SK-N-SH treated with all-trans-retinoic acid at 6 μM for 48 hours (cell line): ENCODE data around the gene GP2.

Experiments used
- ATAC-seq: fragments of 200-7000 bp; cut with Tn5 transposase; 3 replicates; pipeline ENCODE4 v1.9.1; 2020; ENCODE audit warnings: mild to moderate bottlenecking, moderate library complexity
- ARNTL ChIP-seq: fragments of 450-650 bp; formaldehyde crosslinking; IDR thresholded peaks from 2 replicates; pipeline ENCODE4 v1.5.0; 2020; ENCODE audit warnings: low read depth, mild to moderate bottlenecking, moderate library complexity, borderline replicate concordance
- ESRRG ChIP-seq: fragments of 250-450 bp; sonication (Bioruptor Pico); IDR thresholded peaks from 2 replicates; pipeline ENCODE4 v1.6.1; 2021; ENCODE audit warnings: mild to moderate bottlenecking
- SNAI2 ChIP-seq: fragments of 250-450 bp; sonication (Bioruptor Pico); IDR thresholded peaks from 2 replicates; pipeline ENCODE4 v1.5.0; 2020; ENCODE audit warnings: mild to moderate bottlenecking, moderate library complexity
- TCF4 ChIP-seq: fragments of 250-450 bp; sonication (Bioruptor Pico); IDR thresholded peaks from 2 replicates; pipeline ENCODE4 v1.8.0; 2021; ENCODE audit warnings: mild to moderate bottlenecking, moderate library complexity, borderline replicate concordance
- TOX ChIP-seq: fragments of 250-450 bp; sonication (Bioruptor Pico); IDR thresholded peaks from 2 replicates; pipeline ENCODE4 v1.8.0; 2021; ENCODE audit warnings: mild to moderate bottlenecking, moderate library complexity, borderline replicate concordance
- ZNF8 ChIP-seq: fragments of 450-650 bp; formaldehyde crosslinking; IDR thresholded peaks from 2 replicates; pipeline ENCODE4 v1.5.0; 2020; ENCODE audit warnings: mild to moderate bottlenecking, moderate library complexity
- TF ChIP-seq, protein P1 (sequence below): fragments of 250-450 bp; sonication (Bioruptor Pico); IDR thresholded peaks from 2 replicates; pipeline ENCODE4 v1.8.0; 2021; ENCODE audit warnings: low read depth, mild to moderate bottlenecking, moderate library complexity, borderline replicate concordance
- TF ChIP-seq, protein P2 (sequence below): fragments of 250-450 bp; sonication (Bioruptor Pico); IDR thresholded peaks from 2 replicates; pipeline ENCODE4 v1.5.0; 2020; ENCODE audit warnings: mild to moderate bottlenecking, moderate library complexity

The GP2 gene

DNA sequence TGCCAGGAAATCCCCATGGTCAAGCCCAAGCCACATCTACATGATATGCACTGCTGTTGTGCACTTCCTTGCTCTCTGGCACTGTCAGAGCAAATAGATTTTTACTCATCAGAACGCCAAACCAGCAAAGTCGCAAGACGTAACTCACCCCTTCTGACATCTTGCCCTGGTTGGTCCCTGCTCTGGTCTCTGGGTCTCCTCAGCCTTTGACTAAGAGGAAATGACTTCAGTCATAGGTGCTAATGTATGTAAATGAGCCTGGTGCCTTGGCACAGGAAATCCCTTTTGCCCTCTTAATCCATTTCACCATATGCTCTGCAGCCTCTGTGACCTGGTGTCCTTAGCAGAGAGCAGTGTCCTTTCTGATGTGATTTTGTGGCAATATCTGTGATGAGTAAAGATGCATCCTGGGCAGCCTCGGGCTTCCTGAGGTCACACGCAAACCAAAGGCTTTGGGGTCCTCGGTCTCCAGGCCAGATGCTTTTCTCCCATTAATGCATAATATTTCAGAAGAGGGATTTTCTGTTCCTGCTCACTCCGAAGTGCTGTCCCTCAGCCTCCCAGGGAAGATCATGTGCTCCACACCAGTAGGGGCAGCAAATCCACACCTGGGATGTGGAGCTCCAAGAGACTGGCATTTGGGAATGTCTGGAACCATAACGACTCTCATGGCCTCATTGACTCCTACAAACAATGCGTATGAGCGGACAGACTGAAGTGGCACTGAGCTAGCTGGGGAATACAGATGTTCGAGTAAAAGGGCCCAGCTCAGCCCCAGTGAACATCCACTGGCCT lies 66.9 kb downstream of the GP2 start:
- ATAC-seq, result no peak
- TF ChIP-seq TOX (CRISPR knock-in tag) (no peak), TCF4 (CRISPR knock-in tag) (no peak), ESRRG (no peak), ZNF8 (CRISPR knock-in tag) (no peak), SNAI2 (CRISPR knock-in tag) (no peak), ARNTL (no peak)
- TF ChIP-seq, protein P1, sequence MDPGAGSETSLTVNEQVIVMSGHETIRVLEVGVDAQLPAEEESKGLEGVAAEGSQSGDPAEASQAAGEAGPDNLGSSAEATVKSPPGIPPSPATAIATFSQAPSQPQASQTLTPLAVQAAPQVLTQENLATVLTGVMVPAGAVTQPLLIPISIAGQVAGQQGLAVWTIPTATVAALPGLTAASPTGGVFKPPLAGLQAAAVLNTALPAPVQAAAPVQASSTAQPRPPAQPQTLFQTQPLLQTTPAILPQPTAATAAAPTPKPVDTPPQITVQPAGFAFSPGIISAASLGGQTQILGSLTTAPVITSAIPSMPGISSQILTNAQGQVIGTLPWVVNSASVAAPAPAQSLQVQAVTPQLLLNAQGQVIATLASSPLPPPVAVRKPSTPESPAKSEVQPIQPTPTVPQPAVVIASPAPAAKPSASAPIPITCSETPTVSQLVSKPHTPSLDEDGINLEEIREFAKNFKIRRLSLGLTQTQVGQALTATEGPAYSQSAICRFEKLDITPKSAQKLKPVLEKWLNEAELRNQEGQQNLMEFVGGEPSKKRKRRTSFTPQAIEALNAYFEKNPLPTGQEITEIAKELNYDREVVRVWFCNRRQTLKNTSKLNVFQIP (CRISPR knock-in tag), result no peak
- TF ChIP-seq, protein P2, sequence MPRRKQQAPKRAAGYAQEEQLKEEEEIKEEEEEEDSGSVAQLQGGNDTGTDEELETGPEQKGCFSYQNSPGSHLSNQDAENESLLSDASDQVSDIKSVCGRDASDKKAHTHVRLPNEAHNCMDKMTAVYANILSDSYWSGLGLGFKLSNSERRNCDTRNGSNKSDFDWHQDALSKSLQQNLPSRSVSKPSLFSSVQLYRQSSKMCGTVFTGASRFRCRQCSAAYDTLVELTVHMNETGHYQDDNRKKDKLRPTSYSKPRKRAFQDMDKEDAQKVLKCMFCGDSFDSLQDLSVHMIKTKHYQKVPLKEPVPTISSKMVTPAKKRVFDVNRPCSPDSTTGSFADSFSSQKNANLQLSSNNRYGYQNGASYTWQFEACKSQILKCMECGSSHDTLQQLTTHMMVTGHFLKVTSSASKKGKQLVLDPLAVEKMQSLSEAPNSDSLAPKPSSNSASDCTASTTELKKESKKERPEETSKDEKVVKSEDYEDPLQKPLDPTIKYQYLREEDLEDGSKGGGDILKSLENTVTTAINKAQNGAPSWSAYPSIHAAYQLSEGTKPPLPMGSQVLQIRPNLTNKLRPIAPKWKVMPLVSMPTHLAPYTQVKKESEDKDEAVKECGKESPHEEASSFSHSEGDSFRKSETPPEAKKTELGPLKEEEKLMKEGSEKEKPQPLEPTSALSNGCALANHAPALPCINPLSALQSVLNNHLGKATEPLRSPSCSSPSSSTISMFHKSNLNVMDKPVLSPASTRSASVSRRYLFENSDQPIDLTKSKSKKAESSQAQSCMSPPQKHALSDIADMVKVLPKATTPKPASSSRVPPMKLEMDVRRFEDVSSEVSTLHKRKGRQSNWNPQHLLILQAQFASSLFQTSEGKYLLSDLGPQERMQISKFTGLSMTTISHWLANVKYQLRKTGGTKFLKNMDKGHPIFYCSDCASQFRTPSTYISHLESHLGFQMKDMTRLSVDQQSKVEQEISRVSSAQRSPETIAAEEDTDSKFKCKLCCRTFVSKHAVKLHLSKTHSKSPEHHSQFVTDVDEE (CRISPR knock-in tag), result no peak
